VCaP (cell line): ENCODE results near the gene SNX3.

Experiments used
- H3K27ac ChIP-seq: fragments of 450-650 bp; 2 replicates; pipeline ENCODE4 v1.5.1; 2017
- CTCF ChIP-seq: fragments of 450-650 bp; conservative IDR thresholded peaks from 2 replicates; pipeline ENCODE4 v1.5.1; 2017; ENCODE audit warnings: mild to moderate bottlenecking, moderate library complexity

SNX3 gene

GRCh38 chr6:108187519-108187918 is 73.3 kb downstream of the SNX3 start:
- no peak overlapping the region for H3K27ac ChIP-seq
- no peak for TF ChIP-seq CTCF

- H3K27ac ChIP-seq: no peak overlapping the region
- no peak for TF ChIP-seq CTCF
Observed at GRCh38 chr6:108186226-108186625, 74.6 kb downstream of the SNX3 start.

GRCh38 chr6:108180776-108181175 is 80.1 kb downstream of the SNX3 start:
- TF ChIP-seq CTCF: no peak
- H3K27ac ChIP-seq: no peak overlapping the region

- H3K27ac ChIP-seq: no peak overlapping the region
- no peak for TF ChIP-seq CTCF
Observed at GRCh38 chr6:108180266-108180665, 80.6 kb downstream of the SNX3 start.

GRCh38 chr6:108179741-108180140 is 81.1 kb downstream of the SNX3 start:
- no peak for TF ChIP-seq CTCF
- no peak overlapping the region for H3K27ac ChIP-seq

- TF ChIP-seq CTCF: no peak
- no peak overlapping the region for H3K27ac ChIP-seq
Observed at GRCh38 chr6:108176281-108177089, 84.4 kb downstream of the SNX3 start.

GRCh38 chr6:108175592-108176279 is 85.1 kb downstream of the SNX3 start:
- TF ChIP-seq CTCF: no peak
- H3K27ac ChIP-seq: no peak overlapping the region
